Psoas muscle (tissue), 8 donors: ENCODE data around the gene RTL1. TPM values are rescaled to one million over a fixed set of nuclear protein-coding genes. Genes with fewer than 3 reads are reported as not detected.

Experiments
- ATAC-seq, 4 donors: fragments of 200-7000 bp; cut with Tn5 transposase; one replicate each; pipeline ENCODE4 v1.9.1; 2020; ENCODE audit warnings: moderate library complexity in 3 of 4, mild to moderate bottlenecking in 2 of 4
- DNase-seq, 2 donors: peaks; one replicate each; pipeline ENCODE4 v3.0.0-alpha.2; 2020
- H3K27ac ChIP-seq: fragments of 200-600 bp; one replicate; pipeline ENCODE4 v1.8.0; 2022
- H3K27me3 ChIP-seq, 3 donors: fragments of 200-600 bp in 1 of 3; one replicate each; pipeline versions ENCODE4 v1.6.1 to v1.8.0; 2013 to 2022; ENCODE audit warnings: low read length in 2 of 3, mild to moderate bottlenecking in 2 of 3, moderate library complexity in 1 of 3; ENCODE audit not compliant: insufficient read depth in 3 of 3
- H3K36me3 ChIP-seq, 2 donors: fragments of 200-600 bp in 1 of 2; one replicate each; pipeline versions ENCODE4 v1.6.1 to v1.8.0; 2013 to 2022; ENCODE audit warnings: low read depth in 1 of 2, mild to moderate bottlenecking in 1 of 2, moderate library complexity in 1 of 2; ENCODE audit not compliant: insufficient read depth in 1 of 2
- H3K4me1 ChIP-seq: fragments of 200-600 bp; one replicate; pipeline ENCODE4 v1.8.0; 2022
- H3K4me3 ChIP-seq: fragments of 200-600 bp; one replicate; pipeline ENCODE4 v1.8.0; 2022; ENCODE audit warnings: mild to moderate bottlenecking
- H3K9me3 ChIP-seq: fragments of 200-600 bp; one replicate; pipeline ENCODE4 v1.8.0; 2022
- WGBS, 3 donors: extraction: QIAGEN DNeasy Blood & Tissue Kit; methylation state at CpG; one replicate each; pipeline versions ENCODE4 v1.1.6 to v1.1.7; 2013; 5-methylcytosine and 5-hydroxymethylcytosine counted together
- intact Hi-C, 2 donors: fragments of 100-400 bp; cut with DNase I; formaldehyde crosslinking; loops; one replicate each; pipeline versions ENCODE4 v1.11.0 to v1.14.2; 2022
- polyA plus RNA-seq, 3 donors: library from polyadenylated mRNA; stranded (reverse); fragments of 200-250 nt; gene quantifications; one replicate each; pipeline ENCODE4 v1.2.3, GENCODE V29; 2013
- total RNA-seq, 4 donors: library from RNA; stranded (reverse); fragmentation: NEBNext Ultra II Directional in 2 of 4; extraction: Animal tissue kit (Norgen Biotek cat#: 25700) in 2 of 4; gene quantifications; one replicate each; pipeline versions ENCODE4 v1.2.1 to v1.2.4, GENCODE V29; 2021 to 2023
- TF ChIP-seq, protein P1 (sequence below): fragments of 200-600 bp; IDR thresholded peaks from one replicate; pipeline ENCODE4 v1.8.0; 2022; ENCODE audit warnings: antibody characterized with exemption
- donor health status: healthy with polysubstance abuse.
- donor health status: DM: no; HTN: no; CAD: no; lungs with moderate emphysema.
- donor health status: Bipolar disorder and iron deficiency.
- donor health status: healthy.
- donor health status: DM: yes; HTN: yes; CAD: no.
- donor health status: DM: no; HTN: no; CAD: no.
- donor health status: DM: no; HTN: no; CAD: no.
- donor health status: DM: yes; HTN: yes; CAD: no.

The RTL1 gene
- total and polyA plus RNA-seq, 7 donors: 0.01 TPM; not detected in 6

- TF ChIP-seq, protein P1, sequence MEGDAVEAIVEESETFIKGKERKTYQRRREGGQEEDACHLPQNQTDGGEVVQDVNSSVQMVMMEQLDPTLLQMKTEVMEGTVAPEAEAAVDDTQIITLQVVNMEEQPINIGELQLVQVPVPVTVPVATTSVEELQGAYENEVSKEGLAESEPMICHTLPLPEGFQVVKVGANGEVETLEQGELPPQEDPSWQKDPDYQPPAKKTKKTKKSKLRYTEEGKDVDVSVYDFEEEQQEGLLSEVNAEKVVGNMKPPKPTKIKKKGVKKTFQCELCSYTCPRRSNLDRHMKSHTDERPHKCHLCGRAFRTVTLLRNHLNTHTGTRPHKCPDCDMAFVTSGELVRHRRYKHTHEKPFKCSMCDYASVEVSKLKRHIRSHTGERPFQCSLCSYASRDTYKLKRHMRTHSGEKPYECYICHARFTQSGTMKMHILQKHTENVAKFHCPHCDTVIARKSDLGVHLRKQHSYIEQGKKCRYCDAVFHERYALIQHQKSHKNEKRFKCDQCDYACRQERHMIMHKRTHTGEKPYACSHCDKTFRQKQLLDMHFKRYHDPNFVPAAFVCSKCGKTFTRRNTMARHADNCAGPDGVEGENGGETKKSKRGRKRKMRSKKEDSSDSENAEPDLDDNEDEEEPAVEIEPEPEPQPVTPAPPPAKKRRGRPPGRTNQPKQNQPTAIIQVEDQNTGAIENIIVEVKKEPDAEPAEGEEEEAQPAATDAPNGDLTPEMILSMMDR: no peak
- no peaks in the 10 kb centered on the region for H3K9me3 ChIP-seq
- WGBS, 3 donors: 35 to 47% (median 38%) methylated on average over 10 of the region's 10 CpGs
- H3K4me3 ChIP-seq: no peak overlapping the region
- no peak overlapping the region for H3K27ac ChIP-seq
- DNase-seq (no peak), ATAC-seq (no peak)
- no peaks in the 10 kb centered on the region for H3K4me1 ChIP-seq
- peaks cover 0 to 1% (median 0%) of the 10 kb centered on the region in 3 donors for H3K27me3 ChIP-seq
- intact Hi-C loops: no loop called here
- H3K36me3 ChIP-seq: no peaks in the 10 kb centered on the region
Measured at GRCh38 chr14:100864206-100864605, 39.3 kb downstream of the RTL1 start.

DNA sequence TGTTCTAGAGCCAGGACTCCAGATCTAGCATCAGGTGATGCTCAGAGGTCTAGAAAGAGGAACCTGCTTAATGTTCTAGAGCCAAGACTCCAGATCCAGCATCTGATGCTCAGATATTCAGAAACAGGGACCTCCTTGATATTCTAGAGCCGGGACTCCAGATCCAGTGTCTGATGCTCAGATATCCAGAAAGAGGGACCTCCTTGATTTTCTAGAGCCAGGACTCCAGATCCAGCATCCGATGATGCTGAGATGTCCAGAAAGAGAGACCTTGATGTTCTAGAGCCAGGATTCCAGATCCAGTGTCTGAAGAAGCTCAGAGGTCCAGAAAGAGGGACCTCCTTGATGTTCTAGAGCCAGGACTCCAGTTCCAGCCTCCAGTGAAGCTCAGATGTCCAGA lies 40.7 kb downstream of the RTL1 start:
- Histone ChIP-seq H3K4me1 (no peaks in the 10 kb centered on the region), H3K27ac (no peak overlapping the region), H3K4me3 (no peak overlapping the region), H3K9me3 (no peaks in the 10 kb centered on the region), H3K27me3 (peaks cover 0 to 5% (median 1%) of the 10 kb centered on the region in 3 donors), H3K36me3 (no peaks in the 10 kb centered on the region)
- intact Hi-C loops: no loop called here
- no peak for ATAC-seq
- DNase-seq: no peak
- TF ChIP-seq, protein P1: no peak
- WGBS, 3 donors: 96 to 99% (median 97%) methylated on average over 2 of the region's 2 CpGs

- intact Hi-C loops: no loop called here
- TF ChIP-seq, protein P1: no peak
- WGBS, 3 donors: 65 to 94% (median 79%) methylated on average over 3 of the region's 3 CpGs
- DNase-seq: peak in 1 of 2 donors; percentile 28
- Histone ChIP-seq H3K4me3 (no peak overlapping the region), H3K9me3 (no peaks in the 10 kb centered on the region), H3K27ac (no peak overlapping the region), H3K36me3 (no peaks in the 10 kb centered on the region), H3K4me1 (no peaks in the 10 kb centered on the region), H3K27me3 (peaks cover 0 to 5% (median 1%) of the 10 kb centered on the region in 3 donors)
- ATAC-seq: no peak
Measured at GRCh38 chr14:100862277-100862676, 41.2 kb downstream of the RTL1 start.

GRCh38 chr14:100861937-100862247 lies 41.6 kb downstream of the RTL1 start:
- intact Hi-C loops: no loop called here
- DNase-seq (no peak), ATAC-seq (no peak)
- no peaks in the 10 kb centered on the region for H3K36me3 ChIP-seq
- no peaks in the 10 kb centered on the region for H3K4me1 ChIP-seq
- H3K27me3 ChIP-seq: peaks cover 0 to 5% (median 1%) of the 10 kb centered on the region in 3 donors
- WGBS, 3 donors: 88 to 96% (median 93%) methylated on average over 2 of the region's 2 CpGs
- no peak overlapping the region for H3K4me3 ChIP-seq
- no peaks in the 10 kb centered on the region for H3K9me3 ChIP-seq
- TF ChIP-seq, protein P1: no peak
- H3K27ac ChIP-seq: no peak overlapping the region

- ATAC-seq (no peak), DNase-seq (peak in 1 of 2 donors; percentile 37)
- no peak overlapping the region for H3K4me3 ChIP-seq
- intact Hi-C loops: no loop called here
- H3K27ac ChIP-seq: no peak overlapping the region
- peaks cover 0 to 5% (median 1%) of the 10 kb centered on the region in 3 donors for H3K27me3 ChIP-seq
- no peaks in the 10 kb centered on the region for H3K4me1 ChIP-seq
- WGBS, 3 donors: 87 to 92% (median 87%) methylated on average over 16 of the region's 16 CpGs
- TF ChIP-seq, protein P1: no peak
- H3K9me3 ChIP-seq: no peaks in the 10 kb centered on the region
- no peaks in the 10 kb centered on the region for H3K36me3 ChIP-seq
Measured at GRCh38 chr14:100861188-100861936, 42.2 kb downstream of the RTL1 start.
